DOHH2 (cell line): ENCODE data around the gene ABHD10.

Experiments
- CTCF ChIP-seq: fragments of 200-600 bp; sonication (generic); IDR thresholded peaks from one replicate; pipeline ENCODE4 v1.5.1; 2014; ENCODE audit warnings: antibody characterized with exemption, mild to moderate bottlenecking, low read depth, low read length; ENCODE audit not compliant: poor library complexity, severe bottlenecking
- EZH2phosphoT487 ChIP-seq: fragments of 200-600 bp; sonication (generic); IDR thresholded peaks from 2 replicates; pipeline ENCODE4 v1.6.1; 2017; ENCODE audit warnings: borderline replicate concordance, mild to moderate bottlenecking, antibody characterized with exemption, low read length, moderate library complexity, mixed read lengths

GRCh38 chr3:111967068-111967467 lies 11.8 kb upstream of the ABHD10 start:
- TF ChIP-seq CTCF (no peak), EZH2phosphoT487 (no peak)
